HG03432 (cell line): ENCODE data around the gene HOXC6.
"Not testable (repeated sequence)": the region's sequence is repeated elsewhere in the genome, so short reads cannot be mapped to it uniquely, and the experiment has no call there.

Experiments used
- ATAC-seq: cut with Tn5 transposase; IDR thresholded peaks from one replicate; pipeline ENCODE4 v1.9.1; 2021; ENCODE audit warnings: mild to moderate bottlenecking, moderate library complexity; ENCODE audit not compliant: unreplicated experiment

The HOXC6 gene

GRCh38 chr12:54077843-54078242 lies 49.6 kb downstream of the HOXC6 start:
- not testable (repeated sequence) for ATAC-seq

- not testable (repeated sequence) for ATAC-seq
Observed at GRCh38 chr12:54079115-54079514, 50.9 kb downstream of the HOXC6 start.
